Left ventricle myocardium inferior (tissue), 1 donor: Measurements from ENCODE around the gene ALG6. TPM values are rescaled to one million over a fixed set of nuclear protein-coding genes. Genes with fewer than 3 reads are reported as not detected.

ENCODE experiments used
- DNase-seq: peaks from one replicate; pipeline ENCODE4 v3.0.0-alpha.2; 2020
- H3K27ac ChIP-seq: fragments of 200-600 bp; replicated peaks from 2 replicates; pipeline ENCODE4 v1.8.0; 2021
- H3K27me3 ChIP-seq: fragments of 200-600 bp; 2 replicates; pipeline ENCODE4 v1.8.0; 2021; ENCODE audit warnings: low read depth
- H3K36me3 ChIP-seq: fragments of 200-600 bp; 2 replicates; pipeline ENCODE4 v1.8.0; 2021
- H3K4me1 ChIP-seq: fragments of 200-600 bp; 2 replicates; pipeline ENCODE4 v1.8.0; 2021
- H3K4me3 ChIP-seq: fragments of 200-600 bp; 2 replicates; pipeline ENCODE4 v1.8.0; 2021; ENCODE audit warnings: mild to moderate bottlenecking, moderate library complexity
- H3K9me3 ChIP-seq: fragments of 200-600 bp; replicated peaks from 2 replicates; pipeline ENCODE4 v1.8.0; 2021
- intact Hi-C: fragments of 100-400 bp; cut with micrococcal nuclease; formaldehyde crosslinking; loops from one replicate; pipeline ENCODE4 v1.11.0; 2022
- total RNA-seq: library from RNA; stranded (reverse); fragmentation: NEBNext Ultra II Directional; extraction: Animal tissue kit (Norgen Biotek cat#: 25700); gene quantifications from one replicate; pipeline ENCODE4 v1.2.1, GENCODE V29; 2021
- TF ChIP-seq, protein P1 (sequence below): fragments of 200-600 bp; IDR thresholded peaks from 2 replicates; pipeline ENCODE4 v1.8.0; 2021; ENCODE audit warnings: antibody characterized with exemption, mild to moderate bottlenecking, borderline replicate concordance
- donor health status: DM: no; HTN: yes; CAD: no; lungs with severe emphysema.

ALG6 gene
- total RNA-seq, 1 donor from 2014 or later, result 4.0 TPM

DNA sequence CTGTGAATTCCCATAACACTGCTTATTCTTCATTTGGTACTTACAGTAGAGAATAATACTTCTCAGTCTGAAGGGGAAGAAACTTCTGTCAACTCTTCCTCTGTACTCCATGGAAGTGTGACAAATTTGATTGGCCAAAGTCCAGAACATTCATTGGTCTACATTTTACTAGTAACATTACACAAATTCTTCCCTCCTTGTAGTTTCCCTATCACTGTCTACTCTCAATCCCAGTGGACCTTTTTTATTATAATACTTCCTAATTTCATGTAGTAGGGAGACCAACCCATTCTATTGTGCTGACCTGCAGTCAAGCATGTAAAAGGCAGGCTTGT, 74.7 kb downstream of the ALG6 start:
- Histone ChIP-seq H3K36me3 (no peaks in the 10 kb centered on the region), H3K27me3 (no peaks in the 10 kb centered on the region), H3K4me3 (no peak overlapping the region), H3K9me3 (no peaks in the 10 kb centered on the region), H3K27ac (no peak overlapping the region), H3K4me1 (no peaks in the 10 kb centered on the region)
- TF ChIP-seq, protein P1, sequence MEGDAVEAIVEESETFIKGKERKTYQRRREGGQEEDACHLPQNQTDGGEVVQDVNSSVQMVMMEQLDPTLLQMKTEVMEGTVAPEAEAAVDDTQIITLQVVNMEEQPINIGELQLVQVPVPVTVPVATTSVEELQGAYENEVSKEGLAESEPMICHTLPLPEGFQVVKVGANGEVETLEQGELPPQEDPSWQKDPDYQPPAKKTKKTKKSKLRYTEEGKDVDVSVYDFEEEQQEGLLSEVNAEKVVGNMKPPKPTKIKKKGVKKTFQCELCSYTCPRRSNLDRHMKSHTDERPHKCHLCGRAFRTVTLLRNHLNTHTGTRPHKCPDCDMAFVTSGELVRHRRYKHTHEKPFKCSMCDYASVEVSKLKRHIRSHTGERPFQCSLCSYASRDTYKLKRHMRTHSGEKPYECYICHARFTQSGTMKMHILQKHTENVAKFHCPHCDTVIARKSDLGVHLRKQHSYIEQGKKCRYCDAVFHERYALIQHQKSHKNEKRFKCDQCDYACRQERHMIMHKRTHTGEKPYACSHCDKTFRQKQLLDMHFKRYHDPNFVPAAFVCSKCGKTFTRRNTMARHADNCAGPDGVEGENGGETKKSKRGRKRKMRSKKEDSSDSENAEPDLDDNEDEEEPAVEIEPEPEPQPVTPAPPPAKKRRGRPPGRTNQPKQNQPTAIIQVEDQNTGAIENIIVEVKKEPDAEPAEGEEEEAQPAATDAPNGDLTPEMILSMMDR, result no peak
- DNase-seq, result no peak
- intact Hi-C loops, result no loop called here

- no peak for DNase-seq
- Histone ChIP-seq H3K4me3 (no peak overlapping the region), H3K27ac (no peak overlapping the region), H3K36me3 (no peaks in the 10 kb centered on the region), H3K4me1 (no peaks in the 10 kb centered on the region), H3K9me3 (no peaks in the 10 kb centered on the region), H3K27me3 (no peaks in the 10 kb centered on the region)
- TF ChIP-seq, protein P1, result no peak
- intact Hi-C loops, result no loop called here
Measured at GRCh38 chr1:63448731-63449246, 81.4 kb downstream of the ALG6 start.

DNA sequence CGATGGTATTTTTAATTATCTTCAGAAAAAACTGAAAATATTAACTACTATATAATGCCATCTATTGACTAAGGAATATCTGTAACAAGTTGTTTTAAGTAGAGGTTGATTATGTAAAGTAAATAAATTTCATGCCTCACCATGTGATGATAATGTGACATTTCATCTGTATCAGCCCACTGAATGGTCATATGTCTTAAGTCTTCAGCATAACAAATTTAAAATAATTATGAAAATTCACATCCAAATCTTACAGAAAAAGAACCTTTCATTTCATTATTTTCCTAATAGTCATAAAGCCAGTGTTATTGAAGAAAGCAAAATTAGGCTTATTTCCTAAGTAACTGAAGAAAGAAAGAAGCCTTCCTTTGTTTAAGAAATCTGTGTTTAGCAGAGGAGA, 83.0 kb downstream of the ALG6 start:
- Histone ChIP-seq H3K27ac (no peak overlapping the region), H3K9me3 (no peaks in the 10 kb centered on the region), H3K36me3 (no peaks in the 10 kb centered on the region), H3K27me3 (no peaks in the 10 kb centered on the region), H3K4me1 (no peaks in the 10 kb centered on the region), H3K4me3 (no peak overlapping the region)
- intact Hi-C loops, result no loop called here
- no peak for DNase-seq
- TF ChIP-seq, protein P1, result no peak

DNA sequence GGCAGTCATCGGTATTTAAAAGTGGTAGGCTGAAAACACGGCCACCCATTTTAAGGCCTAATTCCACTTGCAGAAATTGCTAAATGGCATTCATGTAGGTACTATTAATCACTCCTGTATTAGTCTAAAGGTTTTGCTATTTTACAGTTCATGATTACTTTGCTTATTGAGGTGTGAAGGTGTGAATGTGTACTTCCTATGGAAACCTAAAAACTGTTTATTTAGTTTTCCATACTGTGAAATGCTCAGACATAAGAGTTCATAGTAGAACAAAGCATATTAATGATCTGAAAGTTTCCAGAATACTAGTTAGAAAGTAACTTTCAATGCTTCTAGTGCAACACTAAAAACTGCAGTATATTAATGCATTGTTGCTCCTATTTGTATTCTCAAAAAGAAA, 85.8 kb downstream of the ALG6 start:
- TF ChIP-seq, protein P1, result no peak
- no peak for DNase-seq
- H3K4me3 ChIP-seq, result no peak overlapping the region
- no peaks in the 10 kb centered on the region for H3K9me3 ChIP-seq
- intact Hi-C loops, result no loop called here
- H3K27ac ChIP-seq, result no peak overlapping the region
- H3K27me3 ChIP-seq, result no peaks in the 10 kb centered on the region
- H3K36me3 ChIP-seq, result no peaks in the 10 kb centered on the region
- no peaks in the 10 kb centered on the region for H3K4me1 ChIP-seq

GRCh38 chr1:63454269-63454668, 86.8 kb downstream of the ALG6 start:
- no peak overlapping the region for H3K4me3 ChIP-seq
- intact Hi-C loops, result no loop called here
- no peak for DNase-seq
- H3K4me1 ChIP-seq, result no peaks in the 10 kb centered on the region
- H3K27me3 ChIP-seq, result no peaks in the 10 kb centered on the region
- no peak overlapping the region for H3K27ac ChIP-seq
- TF ChIP-seq, protein P1, result no peak
- H3K36me3 ChIP-seq, result no peaks in the 10 kb centered on the region
- no peaks in the 10 kb centered on the region for H3K9me3 ChIP-seq

GRCh38 chr1:63458750-63459149, 91.3 kb downstream of the ALG6 start:
- TF ChIP-seq, protein P1, result no peak
- Histone ChIP-seq H3K4me1 (no peaks in the 10 kb centered on the region), H3K4me3 (no peak overlapping the region), H3K9me3 (peaks cover 15% of the 10 kb centered on the region), H3K36me3 (peaks cover 7% of the 10 kb centered on the region), H3K27me3 (no peaks in the 10 kb centered on the region), H3K27ac (no peak overlapping the region)
- DNase-seq, result no peak
- intact Hi-C loops, result no loop called here
